ENCODE results near the gene TTLL3. TPM values are rescaled to one million over a fixed set of nuclear protein-coding genes. Genes with fewer than 3 reads are reported as not detected.
"Not testable (repeated sequence)": the region's sequence is repeated elsewhere in the genome, so short reads cannot be mapped to it uniquely, and the experiment has no call there.

Gene TTLL3
- total and polyA plus RNA-seq, 2 of the 13 experiments (the other 11 are each of a cell fraction or from before 2014, with no cell fraction given) = 9.5 to 51.2 TPM

DNA sequence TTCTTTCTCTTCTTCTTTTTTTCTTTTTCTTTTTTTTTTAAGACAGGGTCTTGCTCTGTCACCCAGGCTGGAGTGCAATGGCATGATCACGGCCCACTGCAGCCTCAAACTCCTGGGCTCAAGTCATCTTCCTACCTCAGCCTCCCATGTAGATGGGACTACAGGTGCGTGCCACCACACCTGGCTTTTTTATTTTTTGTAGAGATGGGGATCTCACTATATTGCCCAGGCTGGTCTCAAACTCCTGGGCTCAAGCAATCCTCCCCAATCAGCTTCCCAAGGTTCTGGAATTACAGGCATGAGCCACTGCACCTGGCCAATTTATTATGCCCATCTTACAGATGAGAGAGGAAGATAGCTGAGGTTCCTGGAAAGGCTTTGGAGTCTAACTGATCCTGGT, 39.1 kb upstream of the TTLL3 start:
- H3K27me3 ChIP-seq (ENCODE audit: control insufficient read depth in 1 of 2, insufficient read depth in 2 of 2, low read length in 2 of 2); intact Hi-C loops (cut with micrococcal nuclease; ENCODE audit: unreplicated experiment); H3K36me3 ChIP-seq (replicated peaks in 1 of 2; ENCODE audit: control insufficient read depth in 1 of 2, insufficient read depth in 2 of 2, low read length in 2 of 2); ATAC-seq; CTCF ChIA-PET (ENCODE audit: low intra/inter-chr PET ratio, low total read pairs); in situ Hi-C loops (cut with HindIII; ENCODE audit: extremely low pct_ligation_motif_present, low pct_unique_long_range_greater_than_20kb); H3K9ac ChIP-seq (ENCODE audit: insufficient read depth, low read depth, low read length); H3K27ac ChIP-seq (ENCODE audit: extremely low read length, insufficient read depth, low read length); FAIRE-seq; H3K9me3 ChIP-seq (ENCODE audit: low read length); DNase-seq (ENCODE audit: low spot score); BruUV-seq (replicated peaks); H4K20me1 ChIP-seq (ENCODE audit: insufficient read depth, low read length); H2AFZ ChIP-seq (ENCODE audit: low read length); H3K4me2 ChIP-seq (ENCODE audit: low read depth, low read length); TF ChIP-seq NONO (IDR thresholded peaks at IDR 0.05): not testable (repeated sequence)
- 0 out of 2 replicates have a peak, but pooled peaks have one; percentile 1 for TF ChIP-seq NONO (CRISPR knock-in tag; conservative IDR thresholded peaks at IDR 0.05)
- peak; percentile 71; the same call in 1 of the 2 replicates for TF ChIP-seq ZNF460 (CRISPR knock-in tag; IDR thresholded peaks at IDR 0.05; ENCODE audit: borderline replicate concordance)
- peak; percentile 76 for TF ChIP-seq ZNF121 (CRISPR knock-in tag; IDR thresholded peaks at IDR 0.05)
- TF ChIP-seq ZNF629 (CRISPR knock-in tag; conservative IDR thresholded peaks at IDR 0.05) = peak; percentile 78
- Histone ChIP-seq H3K79me2 (ENCODE audit: insufficient read depth, low read length) (peaks cover 13% of the 10 kb centered on the region), H3K4me3 (replicated peaks in 1 of 3; ENCODE audit: insufficient read depth in 1 of 3, low read depth in 2 of 3, low read length in 3 of 3) (0 out of 6 replicates have a peak overlapping the region, but pooled peaks of 1 of the 3 experiments have one; percentile 92), H3K4me1 (ENCODE audit: insufficient read depth, low read length) (peaks cover 39% of the 10 kb centered on the region)
- 60% methylated on average over 2 of the region's 2 CpGs for WGBS (ENCODE audit: low lambda C conversion rate)
- POLR2A ChIA-PET = interaction anchor here (1.6 to 5.3 kb wide), 4 partner anchors 17 to 40 kb away, joined by 6 to 50 read pairs (median 22); partner anchors contain the start of genes ARPC4, BRPF1, OGG1 and TADA3

DNA sequence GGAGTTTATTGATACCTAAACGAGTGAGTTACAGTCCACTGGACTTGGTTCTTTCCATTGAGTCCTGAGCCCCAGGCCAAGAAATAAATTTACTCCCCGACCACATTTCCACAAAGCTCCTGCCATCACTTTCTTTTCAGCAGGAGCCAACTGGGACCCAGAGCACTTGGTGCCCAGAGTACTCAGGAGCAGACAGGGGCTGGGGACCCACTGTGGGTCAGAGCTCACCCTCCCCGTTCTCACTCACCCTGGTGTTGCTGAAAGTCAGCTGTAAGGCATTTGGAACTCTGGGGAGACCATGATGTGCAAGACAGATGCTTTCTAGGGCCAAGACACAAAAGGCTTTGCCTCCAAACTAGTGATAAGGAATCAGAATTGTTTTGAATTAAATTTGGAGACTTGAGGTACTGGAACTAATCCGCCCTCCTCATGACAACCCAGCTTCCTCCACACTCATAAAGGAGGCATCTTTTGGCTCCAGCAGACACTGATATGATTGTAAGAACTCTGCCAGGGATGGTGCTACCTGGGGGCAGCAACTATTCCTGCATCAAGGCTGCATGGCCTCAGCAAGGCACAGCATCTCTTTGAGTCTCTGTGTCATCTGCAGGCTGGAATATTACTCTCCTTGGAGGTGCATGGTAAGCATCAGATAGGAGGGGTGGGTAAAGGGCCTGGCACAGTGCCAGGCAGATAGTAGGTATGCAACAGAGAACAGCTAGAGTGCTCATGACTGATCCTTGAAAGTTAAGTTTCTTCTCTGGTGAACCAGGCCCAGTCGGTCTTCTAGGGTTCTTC, 33.0 kb upstream of the TTLL3 start:
- POLR2A ChIA-PET = interaction anchor here (1.3 kb wide), 1 partner anchor 27 kb away, joined by 4 read pairs; the partner anchor contains the start of gene OGG1
- no peak for DNase-seq (ENCODE audit: low spot score)

More for the DNA sequence above, 33.0 kb upstream of the TTLL3 start:
- peaks cover 10% of the 10 kb centered on the region for H3K4me1 ChIP-seq (ENCODE audit: insufficient read depth, low read length)
- no peaks in the 10 kb centered on the region for H3K79me2 ChIP-seq (ENCODE audit: insufficient read depth, low read length)
- no peak overlapping the region for H3K4me2 ChIP-seq (ENCODE audit: low read depth, low read length)
- H3K4me3 ChIP-seq (replicated peaks in 1 of 3; ENCODE audit: insufficient read depth in 1 of 3, low read depth in 2 of 3, low read length in 3 of 3) = no peak overlapping the region
- CTCF ChIA-PET (ENCODE audit: low intra/inter-chr PET ratio, low total read pairs) = no interaction called here
- H3K27ac ChIP-seq (ENCODE audit: extremely low read length, insufficient read depth, low read length) = no peak overlapping the region
- TF ChIP-seq LCORL (IDR thresholded peaks at IDR 0.05) = peak; percentile 89
- no peak for TF ChIP-seq LCORL (CRISPR knock-in tag; IDR thresholded peaks at IDR 0.05)
- TF ChIP-seq RFX1 (IDR thresholded peaks at IDR 0.05) = no peak
- TF ChIP-seq, protein P1, sequence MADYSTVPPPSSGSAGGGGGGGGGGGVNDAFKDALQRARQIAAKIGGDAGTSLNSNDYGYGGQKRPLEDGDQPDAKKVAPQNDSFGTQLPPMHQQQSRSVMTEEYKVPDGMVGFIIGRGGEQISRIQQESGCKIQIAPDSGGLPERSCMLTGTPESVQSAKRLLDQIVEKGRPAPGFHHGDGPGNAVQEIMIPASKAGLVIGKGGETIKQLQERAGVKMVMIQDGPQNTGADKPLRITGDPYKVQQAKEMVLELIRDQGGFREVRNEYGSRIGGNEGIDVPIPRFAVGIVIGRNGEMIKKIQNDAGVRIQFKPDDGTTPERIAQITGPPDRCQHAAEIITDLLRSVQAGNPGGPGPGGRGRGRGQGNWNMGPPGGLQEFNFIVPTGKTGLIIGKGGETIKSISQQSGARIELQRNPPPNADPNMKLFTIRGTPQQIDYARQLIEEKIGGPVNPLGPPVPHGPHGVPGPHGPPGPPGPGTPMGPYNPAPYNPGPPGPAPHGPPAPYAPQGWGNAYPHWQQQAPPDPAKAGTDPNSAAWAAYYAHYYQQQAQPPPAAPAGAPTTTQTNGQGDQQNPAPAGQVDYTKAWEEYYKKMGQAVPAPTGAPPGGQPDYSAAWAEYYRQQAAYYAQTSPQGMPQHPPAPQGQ (CRISPR knock-in tag; IDR thresholded peaks at IDR 0.05; ENCODE audit: borderline replicate concordance) = no peak
- TF ChIP-seq ZNF136 (CRISPR knock-in tag; IDR thresholded peaks at IDR 0.05; ENCODE audit: low read depth) = no peak
- no peak for TF ChIP-seq SOX13 (IDR thresholded peaks at IDR 0.05)
- no peak for TF ChIP-seq SOX13 (CRISPR knock-in tag; conservative IDR thresholded peaks at IDR 0.05 in 1 of 2, IDR thresholded peaks at IDR 0.05 in 1 of 2)
- in situ Hi-C loops (cut with HindIII; ENCODE audit: extremely low pct_ligation_motif_present, low pct_unique_long_range_greater_than_20kb) (no loop called here), intact Hi-C loops (cut with micrococcal nuclease; ENCODE audit: unreplicated experiment) (no loop called here)
- H4K20me1 ChIP-seq (ENCODE audit: insufficient read depth, low read length) = no peaks in the 10 kb centered on the region
- BruUV-seq (replicated peaks) = no TSS peak
- no peak overlapping the region for H2AFZ ChIP-seq (ENCODE audit: low read length)
- no peaks in the 10 kb centered on the region for H3K9me3 ChIP-seq (ENCODE audit: low read length)
- FAIRE-seq (no peak), ATAC-seq (no peak)
- H3K9ac ChIP-seq (ENCODE audit: insufficient read depth, low read depth, low read length) = no peak overlapping the region
- 50% methylated on average over 5 of the region's 5 CpGs for WGBS (ENCODE audit: low lambda C conversion rate)
- H3K36me3 ChIP-seq (replicated peaks in 1 of 2; ENCODE audit: control insufficient read depth in 1 of 2, insufficient read depth in 2 of 2, low read length in 2 of 2) = peaks cover 10 to 13% of the 10 kb centered on the region in 2 experiments
- no peaks in the 10 kb centered on the region for H3K27me3 ChIP-seq (ENCODE audit: control insufficient read depth in 1 of 2, insufficient read depth in 2 of 2, low read length in 2 of 2)

All from HepG2 (cell line).